HG03439 (cell line): ENCODE results near the gene ELL3.
"Not testable (repeated sequence)": the region's sequence is repeated elsewhere in the genome, so short reads cannot be mapped to it uniquely, and the experiment has no call there.

Source experiments
- ATAC-seq: cut with Tn5 transposase; IDR thresholded peaks from one replicate; pipeline ENCODE4 v1.9.1; 2021; ENCODE audit warnings: mild to moderate bottlenecking, moderate library complexity; ENCODE audit not compliant: unreplicated experiment

ELL3 gene

GRCh38 chr15:43791993-43792760, 15.4 kb upstream of the ELL3 start, which contains the start of gene SERF2:
Gene SERF2 (plus strand): TSS chr15:43792320. CDS start chr15:43792377, 57 bp downstream.
- peak; percentile 83 for ATAC-seq

DNA sequence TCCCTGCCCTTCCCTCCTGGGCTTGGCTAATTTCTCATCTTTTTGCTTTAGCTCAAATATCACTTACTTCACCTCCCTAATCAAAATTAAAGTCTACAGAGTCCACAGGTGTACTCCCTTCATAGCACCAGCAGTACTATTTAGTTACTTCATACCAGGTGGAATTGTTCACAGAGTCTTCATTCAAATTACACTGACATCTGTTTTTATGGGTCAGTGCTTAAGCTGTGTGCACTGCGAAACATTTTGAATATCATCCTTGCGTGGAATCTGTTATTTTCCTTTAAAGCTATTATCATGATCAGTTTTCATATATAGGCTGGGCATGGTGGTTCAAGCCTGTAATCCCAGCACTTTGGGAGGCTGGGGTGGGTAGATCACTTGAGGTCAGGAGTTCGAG, 12.6 kb upstream of the ELL3 start:
- ATAC-seq: no peak

DNA sequence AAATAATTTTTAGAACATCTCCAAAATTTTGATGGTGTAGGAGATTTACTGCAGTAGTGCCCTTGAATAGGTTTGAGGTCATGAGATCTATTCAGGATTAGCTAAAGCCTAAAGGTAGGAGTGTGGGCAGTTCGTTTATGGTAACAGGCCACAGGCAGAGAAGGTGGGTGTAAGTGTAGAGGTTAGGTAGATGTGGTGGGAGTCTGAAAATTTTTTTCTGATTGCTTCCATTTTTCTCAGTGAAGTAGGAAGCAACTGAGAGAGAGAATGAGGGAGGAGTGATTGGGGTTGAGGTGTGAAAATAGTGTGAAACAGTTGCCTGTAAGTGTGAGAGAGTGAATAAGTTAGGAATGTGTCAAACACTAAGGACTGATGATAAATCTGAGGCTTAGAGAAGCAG, 2.2 kb upstream of the ELL3 start:
- no peak for ATAC-seq

DNA sequence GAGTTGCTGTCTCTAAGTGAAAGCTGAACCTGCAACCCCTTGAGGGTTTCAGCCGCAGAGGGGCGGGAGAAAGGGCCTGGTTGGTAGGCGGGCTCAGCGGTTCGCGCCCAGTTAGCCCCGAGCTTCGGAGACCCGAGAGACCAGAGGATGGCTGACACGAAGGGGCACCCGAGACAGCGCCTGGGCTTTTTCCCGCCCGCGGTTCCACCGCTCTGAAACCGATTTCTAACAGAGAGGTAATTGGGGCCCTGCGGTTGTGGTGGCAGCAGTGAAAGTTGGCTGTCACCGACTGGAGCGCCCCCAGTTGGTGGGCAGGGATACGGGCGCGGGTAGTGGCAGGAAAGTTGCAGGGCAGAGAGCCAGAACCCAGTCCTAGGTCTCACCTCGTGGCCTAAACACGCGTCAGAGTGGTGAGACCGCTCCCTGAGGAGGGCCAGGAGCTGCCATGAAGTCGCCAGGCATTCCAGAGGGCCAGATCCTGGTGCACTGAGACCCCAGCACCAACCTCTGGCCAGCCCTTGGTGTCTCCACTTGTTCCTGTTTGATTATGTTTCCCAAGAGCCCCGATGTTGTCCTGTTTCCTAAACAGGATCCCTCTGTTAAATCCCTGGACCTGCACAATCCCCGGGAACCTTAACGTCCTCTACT, 625 bp upstream of the ELL3 start:
- peak; percentile 44 for ATAC-seq

GRCh38 chr15:43776101-43776717, 557 bp downstream of the ELL3 start:
- ATAC-seq: peak; percentile 47

- ATAC-seq: no peak
These were observed 1.3 kb downstream of the ELL3 start for GRCh38 chr15:43775411-43775965.

DNA sequence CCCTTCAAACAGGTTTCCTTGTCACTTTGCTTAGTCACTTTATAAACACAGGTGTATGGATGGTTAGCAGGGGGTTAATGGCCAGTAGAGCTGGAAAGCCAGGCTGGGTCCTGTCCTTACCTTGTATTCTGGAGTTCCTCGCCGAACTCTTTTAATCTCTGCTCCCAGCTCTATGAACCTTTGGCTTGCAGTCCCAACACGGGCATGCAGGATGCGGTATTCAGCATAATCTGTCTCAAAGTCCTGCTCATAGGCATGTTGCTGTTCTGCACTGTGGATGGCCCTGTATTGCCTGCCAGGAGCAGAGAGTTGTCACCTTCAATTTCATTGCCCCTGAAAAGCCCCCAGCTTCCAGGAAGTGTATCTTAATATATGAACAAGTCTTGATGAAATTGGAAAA, 2.7 kb downstream of the ELL3 start:
- no peak for ATAC-seq

DNA sequence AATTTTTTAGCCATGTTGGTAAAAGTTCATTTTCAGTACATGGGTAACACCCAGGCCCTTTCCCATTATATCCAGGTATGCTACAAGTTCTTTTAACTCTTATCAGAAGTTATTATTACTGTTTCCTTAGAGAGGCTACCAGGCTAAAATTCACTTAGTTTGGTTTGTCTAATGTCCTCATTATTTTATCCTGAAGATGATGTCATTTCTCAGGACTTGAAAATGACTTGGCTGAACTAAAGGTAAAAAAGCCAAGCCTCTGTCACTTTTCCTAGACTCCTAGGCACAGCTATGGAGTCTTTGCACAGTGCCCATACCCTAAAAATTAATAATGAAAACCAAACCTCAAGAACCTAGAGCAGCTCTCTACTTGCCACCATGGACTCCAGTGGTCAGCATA, 4.1 kb downstream of the ELL3 start:
- ATAC-seq: no peak

- ATAC-seq: no peak
These were observed 5.0 kb downstream of the ELL3 start for GRCh38 chr15:43771816-43772215.

DNA sequence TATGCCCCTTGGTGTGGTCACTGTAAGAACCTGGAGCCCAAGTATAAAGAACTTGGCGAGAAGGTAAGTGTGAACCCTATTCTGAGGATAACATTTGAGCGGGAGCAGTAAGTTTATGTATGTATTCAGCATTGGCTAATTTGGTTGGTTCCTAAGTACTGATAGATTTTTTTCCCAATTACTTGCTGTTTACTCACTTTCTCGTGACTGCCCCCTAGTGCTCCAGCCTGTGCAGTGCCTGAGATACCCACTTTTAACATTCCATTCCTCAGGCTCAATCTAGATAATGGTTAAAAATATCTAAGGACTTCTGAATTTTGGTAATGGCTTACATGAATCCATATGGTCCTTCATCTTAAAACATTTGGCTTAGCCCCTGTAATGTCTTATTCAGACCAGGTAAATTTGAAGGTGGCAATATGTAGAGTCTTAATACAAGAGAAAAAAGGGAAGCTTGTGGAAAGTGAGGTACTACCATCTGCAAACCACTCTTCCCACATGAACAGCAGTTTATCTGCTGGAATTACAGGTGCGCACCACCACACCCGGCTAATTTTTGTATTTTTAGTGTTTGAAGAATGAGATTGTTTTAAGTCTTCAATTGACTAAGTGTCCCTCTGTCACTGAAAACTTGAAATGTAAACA, 7.1 kb downstream of the ELL3 start:
- no peak for ATAC-seq

- ATAC-seq: no peak
These were observed 12.8 kb downstream of the ELL3 start for GRCh38 chr15:43763819-43764446.

- no peak for ATAC-seq
These were observed 13.9 kb downstream of the ELL3 start for GRCh38 chr15:43762824-43763223.

- no peak for ATAC-seq
These were observed 24.9 kb downstream of the ELL3 start for GRCh38 chr15:43751885-43752284.

DNA sequence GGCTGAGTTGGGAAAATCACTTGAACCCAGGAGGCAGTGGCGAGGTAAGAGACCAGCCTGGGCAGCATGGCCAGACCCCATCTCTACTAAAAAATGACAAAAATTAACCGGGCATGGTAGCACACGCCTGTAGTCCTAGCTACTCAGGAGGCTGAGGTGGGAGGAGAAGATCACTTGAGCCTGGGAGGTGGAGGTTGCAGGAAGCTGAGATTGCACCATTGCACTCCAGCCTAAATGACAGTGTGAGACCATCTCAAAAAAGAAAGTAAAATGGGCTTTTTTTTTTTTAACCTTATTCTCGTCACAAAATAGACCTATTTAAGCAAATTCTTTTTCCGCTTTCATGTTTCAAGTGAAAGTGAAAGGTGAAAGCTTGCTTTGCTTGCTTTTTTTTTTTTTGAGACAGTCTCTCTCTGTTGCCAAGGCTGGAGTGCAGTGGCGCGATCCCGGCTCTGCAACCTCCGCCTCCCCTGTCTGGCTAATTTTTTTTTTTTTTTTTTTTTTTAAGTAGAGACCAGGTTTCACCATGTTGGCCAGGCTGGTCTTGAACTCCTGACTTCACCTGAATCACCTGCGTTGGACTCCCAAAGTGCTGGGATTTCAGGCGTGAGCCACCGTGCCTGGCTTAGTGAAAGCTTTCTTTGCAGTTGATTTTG, 26.9 kb downstream of the ELL3 start:
- peak; percentile 49 for ATAC-seq

DNA sequence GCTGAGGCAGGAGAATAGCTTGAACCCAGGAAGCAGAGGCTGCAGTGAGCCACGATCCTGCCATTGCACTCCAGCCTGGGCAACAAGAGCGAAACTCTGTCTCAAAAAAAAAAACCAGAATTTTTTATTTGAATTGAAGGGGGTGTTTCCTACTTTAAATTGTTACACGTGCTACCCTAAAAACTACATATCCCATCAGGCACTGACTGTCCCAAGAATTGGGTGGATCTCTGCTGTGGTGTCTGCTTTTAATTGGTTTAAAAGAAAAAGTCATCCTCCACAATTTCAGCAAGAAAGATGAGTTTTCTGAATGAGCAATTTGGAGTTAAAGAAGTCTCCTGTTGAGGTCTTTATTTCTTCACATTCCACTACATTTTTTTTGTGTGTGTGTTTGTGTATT, 28.4 kb downstream of the ELL3 start:
- no peak for ATAC-seq

DNA sequence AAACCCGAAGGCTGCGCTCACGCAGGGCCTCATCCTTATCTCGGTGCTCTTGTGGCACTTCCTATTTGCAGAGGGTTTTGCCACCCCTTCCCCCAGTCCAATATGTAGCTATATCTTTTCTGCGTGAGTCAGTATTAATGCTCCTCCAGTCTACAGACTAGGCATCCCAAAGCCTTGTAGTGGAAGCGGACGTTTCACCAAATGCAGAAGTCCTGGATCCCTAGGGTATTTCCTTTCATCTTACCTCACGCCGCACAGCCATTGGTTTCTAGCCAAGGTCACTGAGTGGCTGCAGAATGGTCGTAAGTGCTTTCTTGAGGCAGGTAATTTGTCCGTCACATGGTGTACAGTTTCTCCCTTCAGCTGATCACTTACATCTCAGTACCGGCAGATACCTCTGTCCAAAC, 29.9 kb downstream of the ELL3 start:
- not testable (repeated sequence) for ATAC-seq

DNA sequence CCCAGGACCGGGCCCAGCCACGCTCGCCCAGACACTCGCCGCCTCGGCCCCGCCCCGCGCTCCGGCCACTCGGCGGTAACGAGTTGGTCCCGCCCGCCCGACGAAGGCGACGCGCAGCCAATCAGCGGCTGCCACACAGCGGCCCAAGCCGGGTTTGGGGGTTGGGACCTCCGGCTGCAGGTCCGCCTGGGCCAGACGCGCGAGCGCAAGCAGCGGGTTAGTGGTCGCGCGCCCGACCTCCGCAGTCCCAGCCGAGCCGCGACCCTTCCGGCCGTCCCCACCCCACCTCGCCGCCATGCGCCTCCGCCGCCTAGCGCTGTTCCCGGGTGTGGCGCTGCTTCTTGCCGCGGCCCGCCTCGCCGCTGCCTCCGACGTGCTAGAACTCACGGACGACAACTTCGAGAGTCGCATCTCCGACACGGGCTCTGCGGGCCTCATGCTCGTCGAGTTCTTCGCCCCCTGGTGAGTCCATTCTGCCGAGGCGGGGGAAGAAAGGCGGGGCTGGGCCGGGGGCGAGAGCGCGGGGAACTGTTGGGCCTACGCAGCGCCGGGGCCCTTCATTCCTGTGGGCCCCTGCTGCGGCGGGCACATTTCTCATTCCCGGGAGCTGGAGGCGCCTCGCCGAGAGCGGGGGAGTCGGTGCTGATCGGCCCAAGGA, 30.4 kb downstream of the ELL3 start, which contains the start of gene PDIA3:
TSS of gene PDIA3 (plus strand) at position 194 of the 658 bp plus-strand sequence. CDS start at position 296, 102 bp downstream.
- peak; percentile 63 for ATAC-seq

GRCh38 chr15:43735416-43735815, 41.4 kb downstream of the ELL3 start:
- peak; percentile 44 for ATAC-seq

DNA sequence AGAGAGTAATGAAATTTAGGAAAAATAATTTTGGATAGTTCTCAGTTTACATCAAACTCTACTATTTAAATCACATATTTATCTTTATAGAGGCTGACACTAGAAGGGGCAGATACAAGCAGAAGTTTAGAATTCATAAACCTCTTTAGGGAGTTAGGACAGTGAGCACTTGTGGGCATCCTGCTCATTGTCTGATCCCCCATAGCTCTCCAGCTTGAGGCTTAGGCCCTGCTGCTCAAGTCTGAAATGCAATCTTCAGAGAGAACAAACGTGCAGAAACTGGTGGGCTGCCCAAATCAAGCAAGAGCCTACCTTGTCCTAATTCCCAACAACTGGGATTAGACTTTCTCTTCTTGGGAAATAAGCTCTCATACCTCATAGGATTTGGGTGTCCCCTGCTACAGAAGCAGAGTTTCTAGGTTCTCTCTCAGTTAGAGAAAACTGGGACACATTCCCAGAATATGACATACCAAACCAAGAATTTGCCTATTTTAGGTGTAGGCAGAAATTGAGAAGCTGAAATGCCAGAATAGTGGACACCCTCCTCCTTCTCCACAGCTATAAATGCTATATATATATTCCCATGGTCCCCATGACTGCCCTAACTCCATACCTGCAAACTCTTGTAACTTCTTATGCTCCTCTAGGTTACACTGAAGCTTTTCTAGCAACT, 48.6 kb downstream of the ELL3 start:
- not testable (repeated sequence) for ATAC-seq
